ENCODE measurements around the gene SPPL3. TPM values are rescaled to one million over a fixed set of nuclear protein-coding genes. Genes with fewer than 3 reads are reported as not detected.

The SPPL3 gene
- total RNA-seq, 1 donor from 2014 or later, result 56.8 TPM

DNA sequence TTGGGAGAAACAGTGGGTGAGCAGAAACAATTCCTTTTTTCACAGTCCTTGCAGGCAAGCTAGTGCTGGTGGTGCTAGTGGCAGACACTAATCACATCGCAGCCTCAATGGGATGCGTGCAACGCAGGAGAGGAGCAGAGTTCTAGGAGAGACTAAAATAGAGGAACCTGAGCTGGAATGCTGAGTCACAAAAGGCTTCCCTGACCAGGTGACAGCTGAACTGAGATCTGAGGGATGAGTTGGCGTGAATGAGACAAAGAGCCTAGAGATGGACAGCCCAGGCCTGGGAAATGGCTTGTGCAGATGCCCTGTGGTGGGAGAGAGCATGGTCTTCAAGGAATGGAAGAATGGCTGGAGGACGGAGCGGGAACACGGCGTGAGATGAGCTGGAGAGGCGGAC lies 152.8 kb downstream of the SPPL3 start:
- no peak for DNase-seq (ENCODE audit: low read depth, low spot score)
- peaks cover 5% of the 10 kb centered on the region for H3K9me3 Mint-ChIP-seq
- TF ChIP-seq, protein P1, sequence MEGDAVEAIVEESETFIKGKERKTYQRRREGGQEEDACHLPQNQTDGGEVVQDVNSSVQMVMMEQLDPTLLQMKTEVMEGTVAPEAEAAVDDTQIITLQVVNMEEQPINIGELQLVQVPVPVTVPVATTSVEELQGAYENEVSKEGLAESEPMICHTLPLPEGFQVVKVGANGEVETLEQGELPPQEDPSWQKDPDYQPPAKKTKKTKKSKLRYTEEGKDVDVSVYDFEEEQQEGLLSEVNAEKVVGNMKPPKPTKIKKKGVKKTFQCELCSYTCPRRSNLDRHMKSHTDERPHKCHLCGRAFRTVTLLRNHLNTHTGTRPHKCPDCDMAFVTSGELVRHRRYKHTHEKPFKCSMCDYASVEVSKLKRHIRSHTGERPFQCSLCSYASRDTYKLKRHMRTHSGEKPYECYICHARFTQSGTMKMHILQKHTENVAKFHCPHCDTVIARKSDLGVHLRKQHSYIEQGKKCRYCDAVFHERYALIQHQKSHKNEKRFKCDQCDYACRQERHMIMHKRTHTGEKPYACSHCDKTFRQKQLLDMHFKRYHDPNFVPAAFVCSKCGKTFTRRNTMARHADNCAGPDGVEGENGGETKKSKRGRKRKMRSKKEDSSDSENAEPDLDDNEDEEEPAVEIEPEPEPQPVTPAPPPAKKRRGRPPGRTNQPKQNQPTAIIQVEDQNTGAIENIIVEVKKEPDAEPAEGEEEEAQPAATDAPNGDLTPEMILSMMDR (conservative IDR thresholded peaks at IDR 0.05), result no peak
- no peaks in the 10 kb centered on the region for H3K36me3 Mint-ChIP-seq (ENCODE audit: low read depth)
- peaks cover 3% of the 10 kb centered on the region for H3K27me3 Mint-ChIP-seq (ENCODE audit: low read depth)
- H3K4me1 Mint-ChIP-seq, result peaks cover 3% of the 10 kb centered on the region
- no peak overlapping the region for H3K4me3 Mint-ChIP-seq
- H3K27ac Mint-ChIP-seq (ENCODE audit: unreplicated experiment), result peak overlapping the region; percentile 0

DNA sequence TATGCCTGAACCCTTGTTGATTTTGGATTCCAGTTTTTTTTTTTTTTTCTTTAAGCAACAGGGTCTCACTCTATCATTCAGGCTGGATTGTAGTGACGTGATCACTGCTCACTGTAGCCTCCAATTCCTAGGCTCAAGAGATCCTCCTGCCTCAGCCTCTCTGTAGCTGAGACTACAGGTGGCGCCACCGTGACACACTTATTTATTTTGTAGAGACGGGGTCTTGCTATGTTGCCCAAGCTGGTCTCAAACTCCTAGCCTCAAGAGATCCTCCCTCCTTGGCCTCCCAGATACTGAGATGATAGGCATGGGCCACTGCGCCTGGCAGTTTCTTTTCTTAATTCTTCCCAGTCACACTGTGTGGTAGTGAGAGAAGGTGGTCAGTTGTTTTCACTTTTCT lies 153.4 kb downstream of the SPPL3 start:
- no peaks in the 10 kb centered on the region for H3K36me3 Mint-ChIP-seq (ENCODE audit: low read depth)
- H3K4me3 Mint-ChIP-seq, result no peak overlapping the region
- peaks cover 3% of the 10 kb centered on the region for H3K4me1 Mint-ChIP-seq
- no peak overlapping the region for H3K27ac Mint-ChIP-seq (ENCODE audit: unreplicated experiment)
- H3K9me3 Mint-ChIP-seq, result peaks cover 5% of the 10 kb centered on the region
- H3K27me3 Mint-ChIP-seq (ENCODE audit: low read depth), result peaks cover 3% of the 10 kb centered on the region
- TF ChIP-seq, protein P1 (conservative IDR thresholded peaks at IDR 0.05), result no peak
- no peak for DNase-seq (ENCODE audit: low read depth, low spot score)

DNA sequence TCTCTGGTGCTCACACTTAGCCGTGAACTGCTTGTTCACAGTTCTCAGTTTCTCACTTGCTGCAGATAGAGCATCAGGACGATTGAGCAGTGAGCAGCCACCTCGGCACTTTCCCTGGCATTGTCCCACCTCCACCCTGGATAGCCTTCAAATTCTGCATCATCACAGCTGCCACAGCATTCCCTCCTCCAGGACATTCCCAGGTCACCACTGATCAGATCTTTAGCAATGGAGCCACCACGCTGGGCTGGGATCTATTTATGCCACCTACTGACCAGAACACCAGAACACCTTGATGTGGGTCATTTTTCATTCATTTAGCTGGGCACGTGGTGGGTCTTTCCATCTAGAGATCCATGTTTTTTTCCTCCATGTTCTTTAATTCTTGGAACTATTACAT lies 154.9 kb downstream of the SPPL3 start:
- Mint-ChIP-seq H3K9me3 (no peaks in the 10 kb centered on the region), H3K27me3 (ENCODE audit: low read depth) (peaks cover 3% of the 10 kb centered on the region), H3K36me3 (ENCODE audit: low read depth) (no peaks in the 10 kb centered on the region), H3K4me3 (no peak overlapping the region), H3K4me1 (peaks cover 3% of the 10 kb centered on the region), H3K27ac (ENCODE audit: unreplicated experiment) (no peak overlapping the region)
- DNase-seq (ENCODE audit: low read depth, low spot score), result no peak
- TF ChIP-seq, protein P1 (conservative IDR thresholded peaks at IDR 0.05), result no peak

DNA sequence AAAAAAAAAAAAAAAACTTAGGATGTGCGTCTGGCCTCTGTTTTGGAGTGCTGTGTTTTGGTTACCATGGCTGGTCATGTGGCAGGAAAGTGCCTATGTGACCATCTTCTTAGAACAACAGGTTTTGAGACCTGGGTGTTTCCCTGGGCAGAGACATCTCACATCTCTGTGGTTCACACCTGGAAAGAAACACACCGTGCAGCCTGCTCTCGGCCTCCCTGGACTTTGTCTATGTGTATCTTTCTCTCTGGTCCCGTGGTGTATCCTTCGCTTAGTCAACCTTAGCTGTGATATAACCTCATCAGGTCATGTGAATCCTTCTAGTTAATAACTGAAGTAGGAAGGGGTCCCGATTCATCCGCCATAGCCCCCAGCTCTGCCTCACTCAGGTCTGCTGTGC lies 155.9 kb downstream of the SPPL3 start:
- Mint-ChIP-seq H3K27me3 (ENCODE audit: low read depth) (peaks cover 3% of the 10 kb centered on the region), H3K4me1 (peaks cover 3% of the 10 kb centered on the region), H3K36me3 (ENCODE audit: low read depth) (no peaks in the 10 kb centered on the region), H3K9me3 (no peaks in the 10 kb centered on the region), H3K4me3 (no peak overlapping the region), H3K27ac (ENCODE audit: unreplicated experiment) (no peak overlapping the region)
- TF ChIP-seq, protein P1 (conservative IDR thresholded peaks at IDR 0.05), result no peak
- DNase-seq (ENCODE audit: low read depth, low spot score), result no peak

DNA sequence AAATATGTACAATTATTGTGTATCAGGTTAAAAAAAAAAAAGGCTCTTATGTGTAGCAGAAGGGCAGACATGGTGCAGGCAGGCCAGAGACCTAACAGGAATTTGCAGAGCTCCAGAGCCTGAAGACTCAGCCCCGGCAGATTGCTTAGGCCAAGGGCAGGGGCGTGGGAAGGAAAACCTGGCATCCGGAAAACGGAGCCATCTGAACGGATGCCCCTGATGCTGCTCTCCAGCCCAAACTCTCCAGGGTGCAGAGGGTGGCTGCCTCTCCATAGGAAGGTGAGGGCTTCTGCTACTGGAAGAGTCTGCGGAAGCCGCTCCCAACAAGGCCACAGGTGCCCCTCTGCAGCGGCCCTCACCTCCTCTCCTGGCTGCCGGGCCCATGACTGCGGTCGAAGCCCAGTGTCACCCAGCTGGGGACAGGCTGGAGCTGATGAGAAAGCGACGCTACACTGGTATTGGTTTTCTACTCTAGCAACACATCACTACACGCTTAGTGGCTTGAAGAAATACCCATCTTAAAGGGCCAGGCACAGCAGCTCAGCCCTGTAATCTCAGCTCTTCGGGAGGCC lies 159.2 kb downstream of the SPPL3 start:
- H3K4me3 Mint-ChIP-seq, result no peak overlapping the region
- no peaks in the 10 kb centered on the region for H3K27me3 Mint-ChIP-seq (ENCODE audit: low read depth)
- peaks cover 3% of the 10 kb centered on the region for H3K4me1 Mint-ChIP-seq
- TF ChIP-seq, protein P1 (conservative IDR thresholded peaks at IDR 0.05), result no peak
- H3K27ac Mint-ChIP-seq (ENCODE audit: unreplicated experiment), result no peak overlapping the region
- DNase-seq (ENCODE audit: low read depth, low spot score), result no peak
- H3K36me3 Mint-ChIP-seq (ENCODE audit: low read depth), result no peaks in the 10 kb centered on the region
- no peaks in the 10 kb centered on the region for H3K9me3 Mint-ChIP-seq

All from neural crest cell (in vitro differentiated cells).